Ascending aorta (tissue), 2 donors: Measurements from ENCODE around the gene IGF2R. TPM values are rescaled to one million over a fixed set of nuclear protein-coding genes. Genes with fewer than 3 reads are reported as not detected.

ENCODE experiments used
- DNase-seq, 2 donors: peaks; one replicate each; pipeline ENCODE4 v3.0.0-alpha.2; 2019; ENCODE audit warnings: low spot score in 2 of 2
- H3K27ac ChIP-seq, 2 donors: fragments of 200-600 bp; sonication (generic); one replicate each; pipeline ENCODE4 v1.5.1; 2016 to 2017; ENCODE audit warnings: mild to moderate bottlenecking in 1 of 2
- H3K27me3 ChIP-seq: fragments of 200-600 bp; sonication (generic); one replicate; pipeline ENCODE4 v1.5.1; 2017
- H3K36me3 ChIP-seq, 2 donors: fragments of 200-600 bp; sonication (generic); one replicate each; pipeline ENCODE4 v1.5.1; 2016
- H3K4me1 ChIP-seq, 2 donors: fragments of 200-600 bp; sonication (generic); one replicate each; pipeline ENCODE4 v1.5.1; 2016 to 2017; ENCODE audit warnings: mild to moderate bottlenecking in 1 of 2
- H3K4me3 ChIP-seq, 2 donors: fragments of 200-600 bp; sonication (generic); one replicate each; pipeline ENCODE4 v1.5.1; 2016 to 2017; ENCODE audit warnings: mild to moderate bottlenecking in 1 of 2
- H3K9me3 ChIP-seq, 2 donors: fragments of 200-600 bp; sonication (generic); one replicate each; pipeline ENCODE4 v1.5.1; 2016
- intact Hi-C: fragments of 100-400 bp; cut with DNase I; formaldehyde crosslinking; loops from one replicate; pipeline ENCODE4 v1.15.1; 2023
- total RNA-seq: library from RNA; depleted of rRNA; stranded (reverse); fragments of >200 nt; gene quantifications from one replicate; pipeline ENCODE4 v1.1.0, GENCODE V29; 2016
- TF ChIP-seq, protein P1 (sequence below), 3 experiments: fragments of 200-600 bp in 2 of 3; fragments of 450-650 bp in 1 of 3; sonication (generic) in 2 of 3; IDR thresholded peaks; one replicate each; pipeline ENCODE4 v1.5.1; 2016 to 2019; ENCODE audit warnings: antibody characterized with exemption in 3 of 3, mild to moderate bottlenecking in 1 of 3, moderate library complexity in 1 of 3

The IGF2R gene
- total RNA-seq, 1 donor from 2014 or later: 104 TPM

GRCh38 chr6:159989492-159990480 is 20.9 kb downstream of the IGF2R start:
- TF ChIP-seq, protein P1, sequence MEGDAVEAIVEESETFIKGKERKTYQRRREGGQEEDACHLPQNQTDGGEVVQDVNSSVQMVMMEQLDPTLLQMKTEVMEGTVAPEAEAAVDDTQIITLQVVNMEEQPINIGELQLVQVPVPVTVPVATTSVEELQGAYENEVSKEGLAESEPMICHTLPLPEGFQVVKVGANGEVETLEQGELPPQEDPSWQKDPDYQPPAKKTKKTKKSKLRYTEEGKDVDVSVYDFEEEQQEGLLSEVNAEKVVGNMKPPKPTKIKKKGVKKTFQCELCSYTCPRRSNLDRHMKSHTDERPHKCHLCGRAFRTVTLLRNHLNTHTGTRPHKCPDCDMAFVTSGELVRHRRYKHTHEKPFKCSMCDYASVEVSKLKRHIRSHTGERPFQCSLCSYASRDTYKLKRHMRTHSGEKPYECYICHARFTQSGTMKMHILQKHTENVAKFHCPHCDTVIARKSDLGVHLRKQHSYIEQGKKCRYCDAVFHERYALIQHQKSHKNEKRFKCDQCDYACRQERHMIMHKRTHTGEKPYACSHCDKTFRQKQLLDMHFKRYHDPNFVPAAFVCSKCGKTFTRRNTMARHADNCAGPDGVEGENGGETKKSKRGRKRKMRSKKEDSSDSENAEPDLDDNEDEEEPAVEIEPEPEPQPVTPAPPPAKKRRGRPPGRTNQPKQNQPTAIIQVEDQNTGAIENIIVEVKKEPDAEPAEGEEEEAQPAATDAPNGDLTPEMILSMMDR (IDR thresholded peaks at IDR 0.05): no peak
- no peak for DNase-seq
- intact Hi-C loops: no loop called here
- Histone ChIP-seq H3K36me3 (peaks cover 0 to 14% of the 10 kb centered on the region in 2 donors), H3K9me3 (no peaks in the 10 kb centered on the region), H3K4me1 (peaks cover 0 to 16% of the 10 kb centered on the region in 2 donors), H3K27me3 (no peaks in the 10 kb centered on the region), H3K4me3 (no peak overlapping the region), H3K27ac (no peak overlapping the region)

GRCh38 chr6:159992366-159992765 is 23.5 kb downstream of the IGF2R start:
- no peaks in the 10 kb centered on the region for H3K27me3 ChIP-seq
- H3K4me1 ChIP-seq: peaks cover 0 to 16% of the 10 kb centered on the region in 2 donors
- peaks cover 0 to 14% of the 10 kb centered on the region in 2 donors for H3K36me3 ChIP-seq
- DNase-seq: no peak
- no peak overlapping the region for H3K27ac ChIP-seq
- TF ChIP-seq, protein P1 (IDR thresholded peaks at IDR 0.05): no peak
- no peak overlapping the region for H3K4me3 ChIP-seq
- H3K9me3 ChIP-seq: no peaks in the 10 kb centered on the region
- intact Hi-C loops: no loop called here

DNA sequence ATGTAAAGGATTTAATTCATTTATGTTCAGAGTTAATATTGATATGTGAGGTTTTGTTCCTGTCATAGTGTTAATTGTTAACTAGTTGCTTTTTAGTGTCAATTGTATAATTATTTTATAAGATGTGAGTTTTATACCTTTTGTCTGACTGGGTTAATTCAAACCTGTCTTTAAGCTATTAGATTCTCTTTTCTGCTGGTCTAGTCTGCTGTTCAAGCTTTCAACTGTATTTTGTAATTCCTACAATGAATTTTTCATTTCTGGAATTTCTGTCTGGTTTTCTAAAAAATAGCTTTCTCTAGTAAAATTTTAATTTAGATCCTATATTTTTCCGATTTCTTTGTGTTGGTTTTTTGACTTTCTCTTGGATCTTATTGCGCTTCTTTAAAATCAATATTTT is 26.5 kb downstream of the IGF2R start:
- Histone ChIP-seq H3K36me3 (peaks cover 0 to 20% of the 10 kb centered on the region in 2 donors), H3K4me1 (no peaks in the 10 kb centered on the region), H3K4me3 (no peak overlapping the region), H3K27me3 (no peaks in the 10 kb centered on the region), H3K9me3 (no peaks in the 10 kb centered on the region), H3K27ac (no peak overlapping the region)
- DNase-seq: no peak
- TF ChIP-seq, protein P1 (IDR thresholded peaks at IDR 0.05): no peak
- intact Hi-C loops: no loop called here

DNA sequence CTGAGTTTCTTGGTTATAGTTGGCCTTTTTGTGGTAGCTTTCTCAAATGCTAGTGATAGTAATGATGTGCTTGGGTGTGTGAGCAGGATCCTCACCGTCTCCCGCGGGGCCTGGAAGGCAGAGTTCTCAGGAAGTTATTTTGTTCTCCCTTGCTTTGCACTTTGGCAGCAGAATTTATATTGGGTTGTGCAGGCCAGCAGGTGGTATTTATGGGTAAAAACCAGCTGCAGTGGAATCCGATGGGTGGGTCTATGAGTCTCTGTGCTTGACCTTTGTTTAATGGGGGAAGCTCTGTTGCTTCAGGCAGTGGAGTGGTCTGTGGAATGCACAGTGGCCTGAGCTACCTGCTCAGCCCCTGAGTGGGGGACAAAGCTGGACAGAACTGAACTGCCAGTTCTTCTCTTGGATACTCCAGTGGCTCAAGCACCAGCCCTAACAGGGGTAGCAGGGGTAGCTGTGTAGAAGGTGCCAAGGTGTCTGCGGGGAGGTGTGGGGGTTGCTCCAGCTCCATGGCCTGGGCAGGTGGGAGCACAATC is 27.3 kb downstream of the IGF2R start:
- Histone ChIP-seq H3K27me3 (no peaks in the 10 kb centered on the region), H3K4me1 (no peaks in the 10 kb centered on the region), H3K4me3 (no peak overlapping the region), H3K27ac (no peak overlapping the region), H3K36me3 (peaks cover 0 to 20% of the 10 kb centered on the region in 2 donors), H3K9me3 (no peaks in the 10 kb centered on the region)
- DNase-seq: no peak
- intact Hi-C loops: no loop called here
- TF ChIP-seq, protein P1 (IDR thresholded peaks at IDR 0.05): no peak

GRCh38 chr6:159996626-159997497 is 28.0 kb downstream of the IGF2R start:
- Histone ChIP-seq H3K36me3 (peaks cover 0 to 15% of the 10 kb centered on the region in 2 donors), H3K27ac (no peak overlapping the region), H3K4me3 (no peak overlapping the region), H3K27me3 (no peaks in the 10 kb centered on the region), H3K9me3 (no peaks in the 10 kb centered on the region), H3K4me1 (no peaks in the 10 kb centered on the region)
- intact Hi-C loops: no loop called here
- TF ChIP-seq, protein P1 (IDR thresholded peaks at IDR 0.05): no peak
- no peak for DNase-seq
